ENCODE data around the gene C1orf35. TPM values are rescaled to one million over a fixed set of nuclear protein-coding genes. Genes with fewer than 3 reads are reported as not detected.

Gene C1orf35
- total RNA-seq, 1 donor from 2014 or later = 12.5 TPM

GRCh38 chr1:228082918-228083870 is 19.9 kb downstream of the C1orf35 start:
- Histone ChIP-seq H3K9me3 (no peaks in the 10 kb centered on the region), H3K36me3 (peaks cover 1% of the 10 kb centered on the region), H3K27ac (peak overlapping the region; percentile 99), H3K4me1 (peaks cover 55% of the 10 kb centered on the region), H3K27me3 (no peaks in the 10 kb centered on the region), H3K4me3 (peak overlapping the region; percentile 84)
- DNase-seq (peak; percentile 87), ATAC-seq (peak; percentile 32)
- intact Hi-C loops (cut with DNase I) = no loop called here
- TF ChIP-seq CTCF (IDR thresholded peaks at IDR 0.05) = no peak

GRCh38 chr1:228082214-228082917 is 20.8 kb downstream of the C1orf35 start, which contains the start of gene ARF1:
TSS of gene ARF1 (plus strand) at chr1:228082708. CDS start at chr1:228097115, 14,407 bp downstream.
- peak; percentile 96 for ATAC-seq
- intact Hi-C loops (cut with DNase I) = no loop called here
- no peaks in the 10 kb centered on the region for H3K9me3 ChIP-seq
- peaks cover 47% of the 10 kb centered on the region for H3K4me1 ChIP-seq
- peak within 1 kb of the TSS; percentile 99 for H3K27ac ChIP-seq
- TF ChIP-seq CTCF (IDR thresholded peaks at IDR 0.05) = no peak
- DNase-seq = peak; percentile 96
- no peaks in the 10 kb centered on the region for H3K27me3 ChIP-seq
- no peaks in the 10 kb centered on the region for H3K36me3 ChIP-seq
- peak within 1 kb of the TSS; percentile 84 for H3K4me3 ChIP-seq

- Histone ChIP-seq H3K9me3 (no peaks in the 10 kb centered on the region), H3K27ac (peak overlapping the region; percentile 99), H3K4me3 (peak overlapping the region; percentile 84), H3K4me1 (peaks cover 40% of the 10 kb centered on the region), H3K27me3 (no peaks in the 10 kb centered on the region), H3K36me3 (no peaks in the 10 kb centered on the region)
- ATAC-seq = peak; percentile 0
- intact Hi-C loops (cut with DNase I) = no loop called here
- no peak for TF ChIP-seq CTCF (IDR thresholded peaks at IDR 0.05)
- DNase-seq = peak; percentile 65
These were observed 21.4 kb downstream of the C1orf35 start for GRCh38 chr1:228081578-228082213.

GRCh38 chr1:228081144-228081543 is 22.0 kb downstream of the C1orf35 start:
- ATAC-seq (no peak), DNase-seq (peak; percentile 56)
- H3K36me3 ChIP-seq = no peaks in the 10 kb centered on the region
- peak overlapping the region; percentile 84 for H3K4me3 ChIP-seq
- H3K27ac ChIP-seq = no peak overlapping the region
- H3K27me3 ChIP-seq = no peaks in the 10 kb centered on the region
- intact Hi-C loops (cut with DNase I) = no loop called here
- no peaks in the 10 kb centered on the region for H3K9me3 ChIP-seq
- peaks cover 35% of the 10 kb centered on the region for H3K4me1 ChIP-seq
- TF ChIP-seq CTCF (IDR thresholded peaks at IDR 0.05) = no peak

- H3K27me3 ChIP-seq = no peaks in the 10 kb centered on the region
- no peak overlapping the region for H3K4me3 ChIP-seq
- peaks cover 21% of the 10 kb centered on the region for H3K4me1 ChIP-seq
- H3K27ac ChIP-seq = no peak overlapping the region
- no peaks in the 10 kb centered on the region for H3K9me3 ChIP-seq
- peak; percentile 62 for DNase-seq
- no peaks in the 10 kb centered on the region for H3K36me3 ChIP-seq
- TF ChIP-seq CTCF (IDR thresholded peaks at IDR 0.05) = no peak
- intact Hi-C loops (cut with DNase I) = no loop called here
- ATAC-seq = no peak
These were observed 23.4 kb downstream of the C1orf35 start for GRCh38 chr1:228079601-228080263.
